ENCODE measurements around the gene COL11A2.

DNA sequence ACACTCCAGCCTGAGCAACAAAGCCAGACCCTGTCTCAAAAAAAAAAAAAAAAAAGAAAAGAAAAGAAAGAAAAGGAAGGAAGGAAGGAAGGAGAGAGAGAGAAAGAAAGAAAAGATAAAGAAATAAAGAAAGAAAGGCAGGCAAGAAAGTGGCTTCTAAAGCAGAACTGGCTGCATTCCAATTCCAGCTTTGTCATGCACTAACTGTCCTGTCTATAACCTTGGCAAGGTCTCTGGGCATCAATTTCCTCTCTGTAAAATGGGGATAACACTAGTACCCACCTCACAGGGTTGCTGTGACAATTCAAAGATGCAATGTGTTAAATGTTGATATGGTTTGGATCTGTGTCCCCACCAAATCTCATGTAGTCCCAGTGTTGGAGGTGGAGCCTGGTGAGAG lies 44.1 kb upstream of the COL11A2 start:
- TF ChIP-seq POLR2A (IDR thresholded peaks at IDR 0.05; ENCODE audit: insufficient read depth in 1 of 2, low read depth in 2 of 2, low read length in 2 of 2) (no peak), NCOA5 (CRISPR knock-in tag; IDR thresholded peaks at IDR 0.05) (no peak), NFIC (IDR thresholded peaks at IDR 0.05; ENCODE audit: low read length) (no peak), U2AF1 (optimal IDR thresholded peaks at IDR 0.05; ENCODE audit: low read depth, low read length) (no peak), EZH2 (conservative IDR thresholded peaks at IDR 0.05; ENCODE audit: low read depth, low read length) (no peak), CHD2 (IDR thresholded peaks at IDR 0.05; ENCODE audit: low read depth, low read length) (no peak), TARDBP (CRISPR knock-in tag; IDR thresholded peaks at IDR 0.05) (no peak), KDM1A (CRISPR knock-in tag; IDR thresholded peaks at IDR 0.05) (no peak), NR2C2 (CRISPR knock-in tag; IDR thresholded peaks at IDR 0.05; ENCODE audit: borderline replicate concordance) (no peak), GABPA (IDR thresholded peaks at IDR 0.05; ENCODE audit: low read depth, low read length) (no peak), GABPA (CRISPR knock-in tag; IDR thresholded peaks at IDR 0.05; ENCODE audit: low read depth) (no peak)
- TF ChIP-seq, protein P1, sequence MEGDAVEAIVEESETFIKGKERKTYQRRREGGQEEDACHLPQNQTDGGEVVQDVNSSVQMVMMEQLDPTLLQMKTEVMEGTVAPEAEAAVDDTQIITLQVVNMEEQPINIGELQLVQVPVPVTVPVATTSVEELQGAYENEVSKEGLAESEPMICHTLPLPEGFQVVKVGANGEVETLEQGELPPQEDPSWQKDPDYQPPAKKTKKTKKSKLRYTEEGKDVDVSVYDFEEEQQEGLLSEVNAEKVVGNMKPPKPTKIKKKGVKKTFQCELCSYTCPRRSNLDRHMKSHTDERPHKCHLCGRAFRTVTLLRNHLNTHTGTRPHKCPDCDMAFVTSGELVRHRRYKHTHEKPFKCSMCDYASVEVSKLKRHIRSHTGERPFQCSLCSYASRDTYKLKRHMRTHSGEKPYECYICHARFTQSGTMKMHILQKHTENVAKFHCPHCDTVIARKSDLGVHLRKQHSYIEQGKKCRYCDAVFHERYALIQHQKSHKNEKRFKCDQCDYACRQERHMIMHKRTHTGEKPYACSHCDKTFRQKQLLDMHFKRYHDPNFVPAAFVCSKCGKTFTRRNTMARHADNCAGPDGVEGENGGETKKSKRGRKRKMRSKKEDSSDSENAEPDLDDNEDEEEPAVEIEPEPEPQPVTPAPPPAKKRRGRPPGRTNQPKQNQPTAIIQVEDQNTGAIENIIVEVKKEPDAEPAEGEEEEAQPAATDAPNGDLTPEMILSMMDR (CRISPR knock-in tag; IDR thresholded peaks at IDR 0.05), result no peak
- TF ChIP-seq, protein P2, sequence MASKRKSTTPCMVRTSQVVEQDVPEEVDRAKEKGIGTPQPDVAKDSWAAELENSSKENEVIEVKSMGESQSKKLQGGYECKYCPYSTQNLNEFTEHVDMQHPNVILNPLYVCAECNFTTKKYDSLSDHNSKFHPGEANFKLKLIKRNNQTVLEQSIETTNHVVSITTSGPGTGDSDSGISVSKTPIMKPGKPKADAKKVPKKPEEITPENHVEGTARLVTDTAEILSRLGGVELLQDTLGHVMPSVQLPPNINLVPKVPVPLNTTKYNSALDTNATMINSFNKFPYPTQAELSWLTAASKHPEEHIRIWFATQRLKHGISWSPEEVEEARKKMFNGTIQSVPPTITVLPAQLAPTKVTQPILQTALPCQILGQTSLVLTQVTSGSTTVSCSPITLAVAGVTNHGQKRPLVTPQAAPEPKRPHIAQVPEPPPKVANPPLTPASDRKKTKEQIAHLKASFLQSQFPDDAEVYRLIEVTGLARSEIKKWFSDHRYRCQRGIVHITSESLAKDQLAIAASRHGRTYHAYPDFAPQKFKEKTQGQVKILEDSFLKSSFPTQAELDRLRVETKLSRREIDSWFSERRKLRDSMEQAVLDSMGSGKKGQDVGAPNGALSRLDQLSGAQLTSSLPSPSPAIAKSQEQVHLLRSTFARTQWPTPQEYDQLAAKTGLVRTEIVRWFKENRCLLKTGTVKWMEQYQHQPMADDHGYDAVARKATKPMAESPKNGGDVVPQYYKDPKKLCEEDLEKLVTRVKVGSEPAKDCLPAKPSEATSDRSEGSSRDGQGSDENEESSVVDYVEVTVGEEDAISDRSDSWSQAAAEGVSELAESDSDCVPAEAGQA (IDR thresholded peaks at IDR 0.05; ENCODE audit: low read depth), result no peak
- TF ChIP-seq, protein P2 (CRISPR knock-in tag; IDR thresholded peaks at IDR 0.05; ENCODE audit: borderline replicate concordance), result no peak
